GM12864 (cell line): Measurements from ENCODE around the gene GYS1.
"Not testable (repeated sequence)": the region's sequence is repeated elsewhere in the genome, so short reads cannot be mapped to it uniquely, and the experiment has no call there.

ENCODE experiments used
- DNase-seq: peaks from one replicate; pipeline ENCODE4 v3.0.0-alpha.2; 2011; ENCODE audit warnings: low read depth
- H3K4me3 ChIP-seq: 2 replicates; pipeline ENCODE4 v1.5.1; 2011; ENCODE audit warnings: mild to moderate bottlenecking, low read depth, low read length, control low read depth
- CTCF ChIP-seq: IDR thresholded peaks from 2 replicates; pipeline ENCODE4 v1.5.1; 2011; ENCODE audit warnings: low read depth, mild to moderate bottlenecking, moderate library complexity, low read length, control low read depth, inconsistent platforms; ENCODE audit errors: missing control alignments

GYS1 gene

DNA sequence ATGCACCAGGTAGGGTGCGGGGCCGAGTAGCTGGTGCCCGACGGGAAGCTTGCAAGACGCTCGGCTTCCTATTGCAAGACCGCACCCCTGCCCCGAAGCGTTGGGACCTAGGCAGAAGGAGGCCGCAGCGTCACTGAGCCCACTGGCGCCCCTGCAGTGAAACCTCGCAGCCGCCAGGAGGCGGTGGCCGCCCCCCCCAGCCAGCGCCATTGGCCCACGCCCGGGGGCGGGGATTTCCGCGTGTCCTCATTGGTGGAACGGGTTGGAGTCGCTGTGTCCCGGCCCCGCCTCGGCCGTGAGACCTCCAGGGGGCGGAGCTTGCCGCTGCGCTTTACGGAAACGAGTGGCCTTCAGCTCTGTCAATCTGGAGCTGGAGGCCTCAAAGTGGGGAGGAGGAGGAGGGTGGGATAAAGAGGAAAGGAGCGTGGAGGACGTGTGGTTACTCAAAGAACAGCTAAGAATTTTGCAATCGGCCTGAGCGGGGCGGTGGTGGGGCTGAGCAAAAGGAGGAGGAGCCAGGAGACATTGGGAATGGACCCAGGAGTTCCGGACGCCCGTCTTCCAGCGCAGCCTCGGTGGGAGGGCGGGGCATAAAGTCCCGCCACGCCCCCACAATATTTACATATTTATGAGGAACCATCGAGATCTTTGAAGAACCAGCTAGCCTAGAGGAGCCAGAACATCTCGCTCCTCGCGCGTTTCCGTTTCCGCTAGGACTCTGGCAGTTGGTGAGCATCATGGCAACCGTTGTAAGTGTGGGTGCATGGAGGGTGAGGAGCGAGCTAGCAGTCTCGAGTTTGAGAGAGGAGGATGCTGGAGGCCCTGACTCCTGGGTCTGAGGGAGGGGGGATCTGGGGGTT lies at the start of gene GYS1, which contains the start of gene RUVBL2:
Gene GYS1, minus strand, starts transcription at position 135 of the 860 bp plus-strand sequence. CDS start 197 bp downstream, outside the sequence.
Gene RUVBL2, plus strand, starts transcription at position 713 of the 860 bp plus-strand sequence. Its CDS starts 25 bp downstream, at position 738.
- peak; percentile 98 for DNase-seq
- peak; percentile 93 for TF ChIP-seq CTCF
- peak within 1 kb of the TSS; percentile 98 for H3K4me3 ChIP-seq

GRCh38 chr19:49042666-49043065 lies 49.6 kb upstream of the GYS1 start:
- not testable (repeated sequence) for H3K4me3 ChIP-seq, DNase-seq

- DNase-seq, result no peak
- TF ChIP-seq CTCF, result no peak
These were observed 49.1 kb upstream of the GYS1 start for GRCh38 chr19:49042177-49042576.

DNA sequence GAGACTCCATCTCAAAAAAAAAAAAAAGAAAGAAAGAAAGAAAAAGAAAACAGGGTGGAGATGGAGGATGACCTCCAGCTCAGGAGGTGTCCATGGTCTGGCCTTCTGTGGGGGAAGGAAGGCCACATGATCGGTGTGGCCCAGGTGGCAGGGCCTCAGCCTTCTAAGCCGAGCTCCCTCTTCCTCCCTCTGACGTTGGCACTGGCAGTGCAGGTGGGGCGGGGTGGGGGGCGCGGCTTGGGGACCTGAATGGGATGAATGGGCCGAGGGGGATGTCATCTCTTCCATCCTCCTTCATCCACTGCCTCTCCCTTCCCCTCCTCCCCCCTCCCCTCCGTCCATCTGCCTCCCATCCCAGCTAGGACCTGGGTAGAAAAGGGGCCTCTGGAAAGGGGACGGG lies 46.6 kb upstream of the GYS1 start:
- H3K4me3 ChIP-seq, DNase-seq: not testable (repeated sequence)

More at GRCh38 chr19:49042177-49042576, 49.1 kb upstream of the GYS1 start:
- no peak overlapping the region for H3K4me3 ChIP-seq

GRCh38 chr19:49038557-49039276 lies 45.6 kb upstream of the GYS1 start:
- DNase-seq, H3K4me3 ChIP-seq: not testable (repeated sequence)

- H3K4me3 ChIP-seq, DNase-seq: not testable (repeated sequence)
These were observed 45.0 kb upstream of the GYS1 start for GRCh38 chr19:49038111-49038510.

GRCh38 chr19:49036815-49037214 lies 43.7 kb upstream of the GYS1 start, which contains the start of gene CGB1:
TSS of gene CGB1 (minus strand) at chr19:49036895. CDS start at chr19:49036711, 184 bp downstream.
- not testable (repeated sequence) for DNase-seq, H3K4me3 ChIP-seq
- TF ChIP-seq CTCF, result peak; percentile 60

- not testable (repeated sequence) for H3K4me3 ChIP-seq, DNase-seq
- TF ChIP-seq CTCF, result peak; percentile 28
These were observed 38.7 kb upstream of the GYS1 start, which contains the start of gene CGB2 for GRCh38 chr19:49031642-49032301. TSS of gene CGB2 (plus strand) at chr19:49031890. CDS start at chr19:49032096, 206 bp downstream.

DNA sequence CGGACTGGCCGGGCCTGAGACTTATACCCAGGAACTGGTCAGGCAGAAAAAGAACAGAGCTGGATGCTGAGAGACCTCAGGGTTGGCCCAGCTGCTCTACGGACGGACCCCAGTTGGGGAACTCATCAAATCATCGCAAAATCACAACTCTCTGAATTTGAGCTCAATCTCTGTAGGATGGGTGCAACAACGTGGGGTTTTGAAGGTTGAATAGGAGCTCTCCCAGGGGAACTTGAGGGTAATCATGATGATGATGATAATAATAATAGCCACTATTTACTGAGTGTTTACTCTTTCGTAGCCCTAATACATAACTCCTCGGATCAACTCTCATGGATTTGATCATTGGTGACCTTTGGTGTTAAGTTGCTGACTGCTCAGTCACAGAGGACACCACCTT lies 37.2 kb upstream of the GYS1 start:
- not testable (repeated sequence) for DNase-seq

GRCh38 chr19:49029749-49030148 lies 36.6 kb upstream of the GYS1 start:
- H3K4me3 ChIP-seq, DNase-seq: not testable (repeated sequence)

More for the DNA sequence above, 37.2 kb upstream of the GYS1 start:
- H3K4me3 ChIP-seq, result not testable (repeated sequence)

DNA sequence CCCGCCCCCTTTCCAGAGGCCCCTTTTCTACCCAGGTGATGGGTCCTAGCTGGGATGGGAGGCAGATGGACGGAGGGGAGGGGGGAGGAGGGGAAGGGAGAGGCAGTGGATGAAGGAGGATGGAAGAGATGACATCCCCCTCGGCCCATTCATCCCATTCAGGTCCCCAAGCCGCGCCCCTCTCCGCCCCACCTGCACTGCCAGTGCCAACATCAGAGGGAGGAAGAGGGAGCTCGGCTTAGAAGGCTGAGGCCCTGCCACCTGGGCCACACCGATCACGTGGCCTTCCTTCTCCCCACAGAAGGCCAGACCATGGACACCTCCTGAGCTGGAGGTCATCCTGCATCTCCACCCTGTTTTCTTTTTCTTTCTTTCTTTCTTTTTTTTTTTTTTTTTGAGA lies 35.6 kb upstream of the GYS1 start:
- DNase-seq, H3K4me3 ChIP-seq: not testable (repeated sequence)

DNA sequence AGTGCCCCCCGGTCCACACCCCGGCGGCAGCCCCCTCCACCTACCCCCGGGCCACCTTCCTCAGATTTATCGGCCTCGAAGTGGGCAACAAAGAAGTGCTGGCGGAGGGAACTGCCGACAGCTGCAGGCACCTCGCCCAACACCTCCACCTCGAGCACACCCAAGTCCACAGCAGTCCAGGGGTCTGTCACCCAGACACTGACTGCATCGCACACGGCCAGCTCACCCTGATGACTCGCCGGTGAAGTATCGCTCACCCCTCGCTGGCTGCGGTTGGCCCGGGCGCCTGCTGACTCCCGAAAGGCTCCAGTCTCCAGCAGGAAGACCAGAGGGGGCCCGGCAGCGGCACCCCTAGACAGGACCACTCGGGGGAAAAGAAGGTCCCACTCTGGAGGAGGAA lies 32.5 kb upstream of the GYS1 start:
- DNase-seq, result not testable (repeated sequence)

GRCh38 chr19:49025088-49025487 lies 32.0 kb upstream of the GYS1 start:
- DNase-seq, H3K4me3 ChIP-seq: not testable (repeated sequence)

More for the DNA sequence above, 32.5 kb upstream of the GYS1 start:
- H3K4me3 ChIP-seq, result not testable (repeated sequence)
